T-helper 2 cell treated with Interferon-gamma antibody and Interleukin-4, amounts not matched to agents 5 μg/mL and 100 μg/mL, for 36 hours (primary cell): Measurements from ENCODE around the gene MAP2K3.

ENCODE experiments used
- DNase-seq: peaks from one replicate; pipeline ENCODE4 v3.0.0; 2021; ENCODE audit warnings: low spot score
- H3K27ac Mint-ChIP-seq: one replicate; pipeline ENCODE4 v1.8.0; 2021; ENCODE audit warnings: mild to moderate bottlenecking, mixed read lengths
- H3K27me3 Mint-ChIP-seq: one replicate; pipeline ENCODE4 v1.8.0; 2021; ENCODE audit warnings: low read depth, mixed read lengths
- H3K36me3 Mint-ChIP-seq: one replicate; pipeline ENCODE4 v1.8.0; 2021; ENCODE audit warnings: low read depth, mixed read lengths
- H3K4me1 Mint-ChIP-seq: one replicate; pipeline ENCODE4 v1.8.0; 2021; ENCODE audit warnings: low read depth, mixed read lengths
- H3K4me3 Mint-ChIP-seq: one replicate; pipeline ENCODE4 v1.8.0; 2022; ENCODE audit warnings: mild to moderate bottlenecking, moderate library complexity, mixed read lengths
- H3K9me3 Mint-ChIP-seq: one replicate; pipeline ENCODE4 v1.8.0; 2021; ENCODE audit warnings: mixed read lengths

Gene MAP2K3

GRCh38 chr17:21293831-21294210 lies 9.3 kb downstream of the MAP2K3 start:
- no peak overlapping the region for H3K4me3 Mint-ChIP-seq
- H3K27ac Mint-ChIP-seq = no peak overlapping the region
- H3K4me1 Mint-ChIP-seq = peaks cover 5% of the 10 kb centered on the region
- H3K9me3 Mint-ChIP-seq = peaks cover 8% of the 10 kb centered on the region
- H3K36me3 Mint-ChIP-seq = peaks cover 6% of the 10 kb centered on the region
- H3K27me3 Mint-ChIP-seq = no peaks in the 10 kb centered on the region
- no peak for DNase-seq

- DNase-seq = no peak
- Mint-ChIP-seq H3K4me1 (peaks cover 4% of the 10 kb centered on the region), H3K27me3 (no peaks in the 10 kb centered on the region), H3K36me3 (peaks cover 6% of the 10 kb centered on the region), H3K9me3 (peaks cover 8% of the 10 kb centered on the region), H3K4me3 (no peak overlapping the region), H3K27ac (no peak overlapping the region)
Observed at GRCh38 chr17:21294321-21295035, 10.0 kb downstream of the MAP2K3 start.

GRCh38 chr17:21295036-21295952 lies 10.8 kb downstream of the MAP2K3 start:
- H3K4me1 Mint-ChIP-seq = peaks cover 4% of the 10 kb centered on the region
- H3K4me3 Mint-ChIP-seq = no peak overlapping the region
- H3K9me3 Mint-ChIP-seq = peaks cover 8% of the 10 kb centered on the region
- H3K27me3 Mint-ChIP-seq = no peaks in the 10 kb centered on the region
- no peak for DNase-seq
- H3K36me3 Mint-ChIP-seq = peaks cover 11% of the 10 kb centered on the region
- no peak overlapping the region for H3K27ac Mint-ChIP-seq

- Mint-ChIP-seq H3K27ac (no peak overlapping the region), H3K9me3 (peaks cover 12% of the 10 kb centered on the region), H3K4me3 (no peak overlapping the region), H3K27me3 (no peaks in the 10 kb centered on the region), H3K36me3 (peaks cover 14% of the 10 kb centered on the region), H3K4me1 (peaks cover 4% of the 10 kb centered on the region)
- DNase-seq = no peak
Observed at GRCh38 chr17:21296097-21297025, 11.8 kb downstream of the MAP2K3 start.

- DNase-seq = no peak
- H3K9me3 Mint-ChIP-seq = peaks cover 13% of the 10 kb centered on the region
- H3K4me1 Mint-ChIP-seq = peaks cover 4% of the 10 kb centered on the region
- no peak overlapping the region for H3K27ac Mint-ChIP-seq
- H3K4me3 Mint-ChIP-seq = no peak overlapping the region
- no peaks in the 10 kb centered on the region for H3K27me3 Mint-ChIP-seq
- peaks cover 12% of the 10 kb centered on the region for H3K36me3 Mint-ChIP-seq
Observed at GRCh38 chr17:21297026-21297520, 12.6 kb downstream of the MAP2K3 start.

GRCh38 chr17:21297597-21297996 lies 13.1 kb downstream of the MAP2K3 start:
- H3K4me3 Mint-ChIP-seq = no peak overlapping the region
- peaks cover 13% of the 10 kb centered on the region for H3K9me3 Mint-ChIP-seq
- no peak overlapping the region for H3K27ac Mint-ChIP-seq
- peaks cover 2% of the 10 kb centered on the region for H3K4me1 Mint-ChIP-seq
- peaks cover 13% of the 10 kb centered on the region for H3K36me3 Mint-ChIP-seq
- no peak for DNase-seq
- no peaks in the 10 kb centered on the region for H3K27me3 Mint-ChIP-seq

GRCh38 chr17:21298056-21298982 lies 13.8 kb downstream of the MAP2K3 start:
- Mint-ChIP-seq H3K36me3 (peaks cover 13% of the 10 kb centered on the region), H3K4me1 (peaks cover 2% of the 10 kb centered on the region), H3K27me3 (no peaks in the 10 kb centered on the region), H3K4me3 (no peak overlapping the region), H3K27ac (no peak overlapping the region), H3K9me3 (peaks cover 16% of the 10 kb centered on the region)
- DNase-seq = no peak

- H3K9me3 Mint-ChIP-seq = peaks cover 16% of the 10 kb centered on the region
- peaks cover 2% of the 10 kb centered on the region for H3K4me1 Mint-ChIP-seq
- no peak for DNase-seq
- no peak overlapping the region for H3K27ac Mint-ChIP-seq
- H3K4me3 Mint-ChIP-seq = no peak overlapping the region
- no peaks in the 10 kb centered on the region for H3K27me3 Mint-ChIP-seq
- H3K36me3 Mint-ChIP-seq = peaks cover 13% of the 10 kb centered on the region
Observed at GRCh38 chr17:21298983-21299519, 14.5 kb downstream of the MAP2K3 start.

- H3K4me1 Mint-ChIP-seq = no peaks in the 10 kb centered on the region
- H3K9me3 Mint-ChIP-seq = peaks cover 11% of the 10 kb centered on the region
- H3K4me3 Mint-ChIP-seq = no peak overlapping the region
- no peak for DNase-seq
- peaks cover 13% of the 10 kb centered on the region for H3K36me3 Mint-ChIP-seq
- H3K27ac Mint-ChIP-seq = no peak overlapping the region
- no peaks in the 10 kb centered on the region for H3K27me3 Mint-ChIP-seq
Observed at GRCh38 chr17:21299981-21300600, 15.6 kb downstream of the MAP2K3 start.

GRCh38 chr17:21300601-21301571 lies 16.4 kb downstream of the MAP2K3 start:
- H3K27ac Mint-ChIP-seq = no peak overlapping the region
- peaks cover 11% of the 10 kb centered on the region for H3K9me3 Mint-ChIP-seq
- H3K4me3 Mint-ChIP-seq = no peak overlapping the region
- DNase-seq = no peak
- H3K4me1 Mint-ChIP-seq = no peaks in the 10 kb centered on the region
- H3K36me3 Mint-ChIP-seq = peaks cover 19% of the 10 kb centered on the region
- no peaks in the 10 kb centered on the region for H3K27me3 Mint-ChIP-seq
